ENCODE measurements around the gene SASS6. TPM values are rescaled to one million over a fixed set of nuclear protein-coding genes. Genes with fewer than 3 reads are reported as not detected.

SASS6 gene
- polyA plus RNA-seq, 1 of the 3 experiments (the other 2 are of a cell fraction): 0.48 TPM

GRCh38 chr1:100075773-100076172 lies 57.0 kb downstream of the SASS6 start:
- CTCF ChIA-PET: interaction anchor here (1.2 kb wide), 1 partner anchor 388 kb away, joined by 3 read pairs; no protein-coding TSS in a partner anchor
- WGBS (ENCODE audit: low lambda C conversion rate): 97% methylated on average over 3 of the region's 3 CpGs
- peaks cover 7% of the 10 kb centered on the region for H3F3A ChIP-seq (replicated peaks; ENCODE audit: insufficient read depth)
- H3K9me3 ChIP-seq: no peaks in the 10 kb centered on the region
- POLR2A ChIA-PET: no interaction called here
- DNase-seq: no peak
- peaks cover 0 to 4% of the 10 kb centered on the region in 2 experiments; a peak in 1 of 4 replicates for H3K4me1 ChIP-seq (ENCODE audit: control insufficient read depth in 1 of 2, insufficient read depth in 2 of 2, low read depth in 1 of 2, low read length in 1 of 2)
- TF ChIP-seq GATA2 (CRISPR knock-in tag; IDR thresholded peaks at IDR 0.05) (no peak), FOXJ3 (CRISPR knock-in tag; IDR thresholded peaks at IDR 0.05) (no peak), CHD2 (IDR thresholded peaks at IDR 0.05; ENCODE audit: low read length, partially characterized antibody) (no peak), SMC3 (IDR thresholded peaks at IDR 0.05; ENCODE audit: low read depth, low read length) (no peak), EP300 (IDR thresholded peaks at IDR 0.05; ENCODE audit: borderline replicate concordance in 1 of 2, low read depth in 1 of 2, low read length in 1 of 2) (no peak), MXI1 (IDR thresholded peaks at IDR 0.05; ENCODE audit: low read depth, low read length) (no peak), ELF1 (IDR thresholded peaks at IDR 0.05) (no peak), FOXM1 (IDR thresholded peaks at IDR 0.05; ENCODE audit: low read depth) (no peak)
- H3K79me2 ChIP-seq (ENCODE audit: insufficient read depth): peaks cover 5% of the 10 kb centered on the region; the same call in 1 of the 2 replicates
- no peaks in the 10 kb centered on the region for H4K20me1 ChIP-seq (ENCODE audit: insufficient read depth)
- H3K4me2 ChIP-seq: no peak overlapping the region
- no peaks in the 10 kb centered on the region for H3K27me3 ChIP-seq (ENCODE audit: insufficient read depth)
- H2AFZ ChIP-seq (ENCODE audit: low read depth): no peak overlapping the region
- H3K27ac ChIP-seq (ENCODE audit: low read depth in 2 of 2, low read length in 1 of 2): no peak overlapping the region
- H3K36me3 ChIP-seq (replicated peaks in 1 of 2; ENCODE audit: control insufficient read depth in 1 of 2, insufficient read depth in 2 of 2, low read length in 1 of 2): peaks cover 54 to 65% of the 10 kb centered on the region in 2 experiments
- no peak overlapping the region for H3K4me3 ChIP-seq (ENCODE audit: low read depth in 2 of 2, low read length in 1 of 2)
- H3K9me2 ChIP-seq: no peaks in the 10 kb centered on the region
- no peak overlapping the region for H3K9ac ChIP-seq

- POLR2A ChIA-PET: no interaction called here
- no peaks in the 10 kb centered on the region for H4K20me1 ChIP-seq (ENCODE audit: insufficient read depth)
- no peaks in the 10 kb centered on the region for H3K9me3 ChIP-seq
- peaks cover 7% of the 10 kb centered on the region for H3F3A ChIP-seq (replicated peaks; ENCODE audit: insufficient read depth)
- H3K27me3 ChIP-seq (ENCODE audit: insufficient read depth): no peaks in the 10 kb centered on the region
- CTCF ChIA-PET: interaction anchor here (0.8 to 1.2 kb wide), 2 partner anchors 9 to 389 kb away, joined by 3 read pairs; no protein-coding TSS in a partner anchor
- H3K4me3 ChIP-seq (ENCODE audit: low read depth in 2 of 2, low read length in 1 of 2): no peak overlapping the region
- H3K36me3 ChIP-seq (replicated peaks in 1 of 2; ENCODE audit: control insufficient read depth in 1 of 2, insufficient read depth in 2 of 2, low read length in 1 of 2): peaks cover 52 to 66% of the 10 kb centered on the region in 2 experiments
- WGBS (ENCODE audit: low lambda C conversion rate): 93% methylated on average over 11 of the region's 11 CpGs
- H3K79me2 ChIP-seq (ENCODE audit: insufficient read depth): peaks cover 5% of the 10 kb centered on the region; the same call in 1 of the 2 replicates
- no peaks in the 10 kb centered on the region for H3K9me2 ChIP-seq
- no peak overlapping the region for H3K9ac ChIP-seq
- no peak overlapping the region for H3K27ac ChIP-seq (ENCODE audit: low read depth in 2 of 2, low read length in 1 of 2)
- no peak overlapping the region for H2AFZ ChIP-seq (ENCODE audit: low read depth)
- no peak for DNase-seq
- H3K4me2 ChIP-seq: no peak overlapping the region
- TF ChIP-seq PBX3 (IDR thresholded peaks at IDR 0.05) (no peak), MAX (IDR thresholded peaks at IDR 0.05; ENCODE audit: low read depth) (no peak), USF1 (IDR thresholded peaks at IDR 0.05; ENCODE audit: borderline replicate concordance, low read depth) (no peak), ELF1 (IDR thresholded peaks at IDR 0.05) (no peak), TAF1 (IDR thresholded peaks at IDR 0.05; ENCODE audit: borderline replicate concordance, low read depth, low read length) (no peak), CTCF (IDR thresholded peaks at IDR 0.05) (no peak), MXI1 (IDR thresholded peaks at IDR 0.05; ENCODE audit: low read depth, low read length) (no peak), SMC3 (IDR thresholded peaks at IDR 0.05; ENCODE audit: low read depth, low read length) (no peak), RCOR1 (IDR thresholded peaks at IDR 0.05; ENCODE audit: low read length) (no peak), RFX5 (IDR thresholded peaks at IDR 0.05; ENCODE audit: low read length) (no peak), SIN3A (IDR thresholded peaks at IDR 0.05; ENCODE audit: borderline replicate concordance, low read depth, low read length) (no peak), IRF3 (IDR thresholded peaks at IDR 0.05; ENCODE audit: low read depth, low read length) (no peak)
- H3K4me1 ChIP-seq (ENCODE audit: control insufficient read depth in 1 of 2, insufficient read depth in 2 of 2, low read depth in 1 of 2, low read length in 1 of 2): peaks cover 0 to 4% of the 10 kb centered on the region in 2 experiments; a peak in 1 of 4 replicates
Observed at GRCh38 chr1:100074604-100075395, 57.9 kb downstream of the SASS6 start.
